MCF 10A (cell line): ENCODE measurements around the gene LDLRAD4. TPM values are rescaled to one million over a fixed set of nuclear protein-coding genes. Genes with fewer than 3 reads are reported as not detected.

ENCODE experiments used
- BruUV-seq: library from RNA; stranded (reverse); fragments of 400-500 nt; replicated peaks from 2 replicates; lab custom pipeline; 2021; lab: Mats Ljungman, UMichigan
- CTCF ChIA-PET: fragments of 300-600 bp; sonication (Branson Sonifier 250); formaldehyde crosslinking; extraction: SDS; loops from one replicate; lab custom pipeline; 2021; ENCODE audit warnings: antibody characterized with exemption, inconsistent platforms; lab: Yijun Ruan, JAX
- POLR2A ChIA-PET: fragments of 300-600, 350-650 bp; sonication (Branson Sonifier 250); formaldehyde crosslinking; extraction: SDS; loops from one replicate; lab custom pipeline; 2020; ENCODE audit warnings: antibody characterized with exemption, inconsistent platforms; lab: Yijun Ruan, JAX
- DNase-seq: peaks from one replicate; pipeline ENCODE4 v3.0.0-alpha.2; 2018; ENCODE audit not compliant: unreplicated experiment
- H3K27ac Mint-ChIP-seq: one replicate; pipeline ENCODE4 v1.8.0; 2022; ENCODE audit warnings: mild to moderate bottlenecking, low read depth, mixed read lengths; ENCODE audit not compliant: unreplicated experiment
- H3K27me3 Mint-ChIP-seq: one replicate; pipeline ENCODE4 v1.8.0; 2022; ENCODE audit warnings: mixed read lengths; ENCODE audit not compliant: insufficient read depth, unreplicated experiment
- H3K36me3 Mint-ChIP-seq: one replicate; pipeline ENCODE4 v1.8.0; 2022; ENCODE audit warnings: mild to moderate bottlenecking, moderate library complexity, mixed read lengths; ENCODE audit not compliant: insufficient read depth, unreplicated experiment
- H3K4me1 Mint-ChIP-seq: one replicate; pipeline ENCODE4 v1.8.0; 2022; ENCODE audit warnings: mixed read lengths; ENCODE audit not compliant: insufficient read depth, unreplicated experiment
- H3K4me3 Mint-ChIP-seq: one replicate; pipeline ENCODE4 v1.8.0; 2022; ENCODE audit warnings: mild to moderate bottlenecking, moderate library complexity, mixed read lengths; ENCODE audit not compliant: unreplicated experiment
- H3K9me3 Mint-ChIP-seq: one replicate; pipeline ENCODE4 v1.8.0; 2022; ENCODE audit warnings: mixed read lengths; ENCODE audit not compliant: unreplicated experiment
- CTCF ChIP-seq: fragments of 200-600 bp; IDR thresholded peaks from one replicate; pipeline ENCODE4 v1.8.0; 2022; ENCODE audit warnings: antibody characterized with exemption, mild to moderate bottlenecking; ENCODE audit not compliant: unreplicated experiment
- intact Hi-C: fragments of 100-400 bp; cut with micrococcal nuclease; formaldehyde crosslinking; loops from 2 replicates; pipeline ENCODE4 v1.14.1; 2022
- total RNA-seq: library from RNA; stranded (reverse); gene quantifications from 2 replicates; pipeline ENCODE4 v1.2.3, GENCODE V29; 2022

LDLRAD4 gene
- total RNA-seq, 1 experiment from 2014 or later = not detected

- POLR2A ChIA-PET = no interaction called here
- Mint-ChIP-seq H3K36me3 (no peaks in the 10 kb centered on the region), H3K4me3 (no peak overlapping the region), H3K27me3 (no peaks in the 10 kb centered on the region), H3K27ac (no peak overlapping the region), H3K9me3 (no peaks in the 10 kb centered on the region), H3K4me1 (no peaks in the 10 kb centered on the region)
- no peak for TF ChIP-seq CTCF
- no peak for DNase-seq
- no TSS peak for BruUV-seq
- intact Hi-C loops = no loop called here
- CTCF ChIA-PET = no interaction called here
Measured at GRCh38 chr18:13397504-13398163, 179.1 kb downstream of the LDLRAD4 start.

GRCh38 chr18:13398631-13399030 is 180.1 kb downstream of the LDLRAD4 start:
- Mint-ChIP-seq H3K27ac (no peak overlapping the region), H3K4me3 (no peak overlapping the region), H3K36me3 (no peaks in the 10 kb centered on the region), H3K9me3 (no peaks in the 10 kb centered on the region), H3K27me3 (no peaks in the 10 kb centered on the region), H3K4me1 (no peaks in the 10 kb centered on the region)
- intact Hi-C loops = no loop called here
- CTCF ChIA-PET = no interaction called here
- no TSS peak for BruUV-seq
- POLR2A ChIA-PET = no interaction called here
- no peak for TF ChIP-seq CTCF
- DNase-seq = no peak

- H3K9me3 Mint-ChIP-seq = no peaks in the 10 kb centered on the region
- no peaks in the 10 kb centered on the region for H3K27me3 Mint-ChIP-seq
- BruUV-seq = no TSS peak
- no peak overlapping the region for H3K27ac Mint-ChIP-seq
- no peaks in the 10 kb centered on the region for H3K36me3 Mint-ChIP-seq
- TF ChIP-seq CTCF = no peak
- H3K4me1 Mint-ChIP-seq = no peaks in the 10 kb centered on the region
- DNase-seq = no peak
- CTCF ChIA-PET = no interaction called here
- no peak overlapping the region for H3K4me3 Mint-ChIP-seq
- intact Hi-C loops = no loop called here
- POLR2A ChIA-PET = no interaction called here
Measured at GRCh38 chr18:13399511-13399910, 181.0 kb downstream of the LDLRAD4 start.

- DNase-seq = no peak
- H3K36me3 Mint-ChIP-seq = no peaks in the 10 kb centered on the region
- ChIA-PET POLR2A (no interaction called here), CTCF (interaction anchor here (1.4 kb wide), 1 partner anchor 13 kb away, joined by 3 read pairs; no protein-coding TSS in a partner anchor)
- H3K27me3 Mint-ChIP-seq = no peaks in the 10 kb centered on the region
- no peak overlapping the region for H3K4me3 Mint-ChIP-seq
- no peaks in the 10 kb centered on the region for H3K4me1 Mint-ChIP-seq
- H3K27ac Mint-ChIP-seq = no peak overlapping the region
- BruUV-seq = no TSS peak
- intact Hi-C loops = no loop called here
- no peak for TF ChIP-seq CTCF
- no peaks in the 10 kb centered on the region for H3K9me3 Mint-ChIP-seq
Measured at GRCh38 chr18:13400636-13401315, 182.2 kb downstream of the LDLRAD4 start.
